Measurements from ENCODE around the gene MORC2. TPM values are rescaled to one million over a fixed set of nuclear protein-coding genes. Genes with fewer than 3 reads are reported as not detected.

The MORC2 gene
- total and polyA plus RNA-seq, 10 of the 15 experiments (the other 5 are each of a cell fraction or from before 2014, with no cell fraction given) = 1.7 to 16.3 (median 9.0) TPM

- RAD21 ChIA-PET (ENCODE audit: unreplicated experiment) = no interaction called here
- ATAC-seq (no peak), FAIRE-seq (no peak), DNase-seq (ENCODE audit: low read depth, low spot score) (no peak)
- CTCF ChIA-PET = no interaction called here
- no peaks in the 10 kb centered on the region for H3K9me3 ChIP-seq (replicated peaks; ENCODE audit: control insufficient read depth, insufficient read depth, low read length)
- H3K36me3 ChIP-seq (ENCODE audit: control insufficient read depth in 2 of 2, insufficient read depth in 2 of 2, low read length in 1 of 2) = no peaks in the 10 kb centered on the region
- WGBS (ENCODE audit: insufficient coverage, insufficient replicate concordance, low lambda C conversion rate, missing lambda C conversion rate) = 31% methylated on average over 3 of the region's 5 CpGs
- SMC1A ChIA-PET (ENCODE audit: uncharacterized antibody, unreplicated experiment) = no interaction called here
- no TSS peak for BruUV-seq (replicated peaks)
- no peak overlapping the region for H3K27ac ChIP-seq (ENCODE audit: control insufficient read depth, insufficient read depth)
- H3K4me2 ChIP-seq (ENCODE audit: control insufficient read depth, insufficient read depth) = no peak overlapping the region
- H3K9ac ChIP-seq (ENCODE audit: control insufficient read depth, insufficient read depth, low read length) = no peak overlapping the region
- no peak overlapping the region for H2AFZ ChIP-seq (ENCODE audit: control insufficient read depth, low read depth, low read length)
- no peak overlapping the region for H3K4me3 ChIP-seq
- H3K79me2 ChIP-seq (ENCODE audit: control insufficient read depth, insufficient read depth, low read length) = no peaks in the 10 kb centered on the region
- POLR2A ChIA-PET = no interaction called here
- no peaks in the 10 kb centered on the region for H4K20me1 ChIP-seq (ENCODE audit: control insufficient read depth, insufficient read depth)
- no peaks in the 10 kb centered on the region for H3K4me1 ChIP-seq (ENCODE audit: control insufficient read depth, insufficient read depth, low read length)
- TF ChIP-seq CUX1 (IDR thresholded peaks at IDR 0.05; ENCODE audit: insufficient replicate concordance, low read depth, low read length) (no peak), ZNF687 (IDR thresholded peaks at IDR 0.05) (no peak), TBL1XR1 (IDR thresholded peaks at IDR 0.05; ENCODE audit: low read depth, low read length) (no peak), RBBP5 (conservative IDR thresholded peaks at IDR 0.05) (no peak), ATF3 (IDR thresholded peaks at IDR 0.05; ENCODE audit: borderline replicate concordance, extremely low read depth, low read depth, low read length) (no peak), ATF2 (IDR thresholded peaks at IDR 0.05; ENCODE audit: low read length) (no peak), MYC (IDR thresholded peaks at IDR 0.05; ENCODE audit: insufficient read depth, insufficient read length, insufficient replicate concordance, low read length, severe bottlenecking) (no peak), YY1 (IDR thresholded peaks at IDR 0.05; ENCODE audit: low read depth, low read length) (no peak)
- intact Hi-C loops (cut with micrococcal nuclease; ENCODE audit: unreplicated experiment) = no loop called here
- in situ Hi-C loops (cut with MboI) = no loop called here
- no peaks in the 10 kb centered on the region for H3K27me3 ChIP-seq (replicated peaks in 1 of 2; ENCODE audit: control insufficient read depth in 2 of 2, insufficient read depth in 2 of 2, low read length in 1 of 2)
Observed at GRCh38 chr22:30880847-30881246, 87.7 kb downstream of the MORC2 start.

All from GM12878 (cell line).